GM21528 (cell line): ENCODE data around the gene ZNF488.

Experiments
- ATAC-seq: cut with Tn5 transposase; IDR thresholded peaks from one replicate; pipeline ENCODE4 v1.9.1; 2021; ENCODE audit warnings: mild to moderate bottlenecking, moderate library complexity; ENCODE audit not compliant: unreplicated experiment, low FRiP score

ZNF488 gene

GRCh38 chr10:47368431-47369180 is 15.5 kb downstream of the ZNF488 start:
- ATAC-seq: no peak

- no peak for ATAC-seq
Observed at GRCh38 chr10:47367646-47368045, 16.4 kb downstream of the ZNF488 start.

- no peak for ATAC-seq
Observed at GRCh38 chr10:47366731-47367460, 17.2 kb downstream of the ZNF488 start.

GRCh38 chr10:47366181-47366631 is 17.9 kb downstream of the ZNF488 start:
- ATAC-seq: no peak

- ATAC-seq: no peak
Observed at GRCh38 chr10:47365431-47366180, 18.5 kb downstream of the ZNF488 start.

GRCh38 chr10:47364911-47365310 is 19.2 kb downstream of the ZNF488 start:
- no peak for ATAC-seq

GRCh38 chr10:47364366-47364765 is 19.7 kb downstream of the ZNF488 start:
- no peak for ATAC-seq

GRCh38 chr10:47363781-47364180 is 20.3 kb downstream of the ZNF488 start:
- no peak for ATAC-seq

GRCh38 chr10:47362199-47362598 is 21.9 kb downstream of the ZNF488 start:
- ATAC-seq: no peak

GRCh38 chr10:47361293-47361692 is 22.8 kb downstream of the ZNF488 start:
- no peak for ATAC-seq

- ATAC-seq: no peak
Observed at GRCh38 chr10:47360419-47361040, 23.6 kb downstream of the ZNF488 start.

- no peak for ATAC-seq
Observed at GRCh38 chr10:47359626-47360418, 24.3 kb downstream of the ZNF488 start.

- ATAC-seq: no peak
Observed at GRCh38 chr10:47359101-47359500, 25.0 kb downstream of the ZNF488 start.

- no peak for ATAC-seq
Observed at GRCh38 chr10:47358457-47358856, 25.6 kb downstream of the ZNF488 start.

GRCh38 chr10:47357911-47358310 is 26.2 kb downstream of the ZNF488 start:
- no peak for ATAC-seq

- no peak for ATAC-seq
Observed at GRCh38 chr10:47357131-47357582, 26.9 kb downstream of the ZNF488 start.

- no peak for ATAC-seq
Observed at GRCh38 chr10:47356708-47357107, 27.4 kb downstream of the ZNF488 start.

- no peak for ATAC-seq
Observed at GRCh38 chr10:47354900-47355299, 29.2 kb downstream of the ZNF488 start.

GRCh38 chr10:47354165-47354564 is 29.9 kb downstream of the ZNF488 start:
- ATAC-seq: no peak

GRCh38 chr10:47353351-47353750 is 30.7 kb downstream of the ZNF488 start:
- no peak for ATAC-seq
